LNCaP clone FGC (cell line): ENCODE measurements around the gene PARP11.

Experiments used
- DNase-seq: peaks from one replicate; pipeline ENCODE4 v3.0.0-alpha.2; 2011; ENCODE audit warnings: low read depth
- H3K4me3 ChIP-seq: 2 replicates; pipeline ENCODE4 v1.5.1; 2011; ENCODE audit warnings: mild to moderate bottlenecking, low read depth, low read length, control low read depth
- CTCF ChIP-seq: IDR thresholded peaks from 2 replicates; pipeline ENCODE4 v1.5.1; 2012; ENCODE audit warnings: mild to moderate bottlenecking; ENCODE audit not compliant: control insufficient read depth, insufficient read depth; ENCODE audit errors: extremely low read depth

Gene PARP11

GRCh38 chr12:3795492-3796133 is 77.6 kb downstream of the PARP11 start:
- DNase-seq: no peak
- TF ChIP-seq CTCF: no peak
- no peak overlapping the region for H3K4me3 ChIP-seq

GRCh38 chr12:3795066-3795465 is 78.1 kb downstream of the PARP11 start:
- DNase-seq: no peak
- no peak overlapping the region for H3K4me3 ChIP-seq
- TF ChIP-seq CTCF: no peak

- DNase-seq: no peak
- TF ChIP-seq CTCF: no peak
- H3K4me3 ChIP-seq: no peak overlapping the region
These were observed 80.4 kb downstream of the PARP11 start for GRCh38 chr12:3792623-3793288.

GRCh38 chr12:3791256-3791874 is 81.8 kb downstream of the PARP11 start:
- DNase-seq: peak; percentile 70
- H3K4me3 ChIP-seq: peak overlapping the region; percentile 5; the same call in 1 of the 2 replicates
- no peak for TF ChIP-seq CTCF

GRCh38 chr12:3790642-3791041 is 82.6 kb downstream of the PARP11 start:
- H3K4me3 ChIP-seq: peak overlapping the region; percentile 5; the same call in 1 of the 2 replicates
- DNase-seq: no peak
- no peak for TF ChIP-seq CTCF

- DNase-seq: no peak
- no peak overlapping the region for H3K4me3 ChIP-seq
- no peak for TF ChIP-seq CTCF
These were observed 83.4 kb downstream of the PARP11 start for GRCh38 chr12:3789838-3790237.
